Calu3 (cell line): ENCODE results near the gene FGF14. TPM values are rescaled to one million over a fixed set of nuclear protein-coding genes. Genes with fewer than 3 reads are reported as not detected.

ENCODE experiments used
- BruUV-seq: library from RNA; stranded (reverse); fragments of 400-500 nt; replicated peaks from 2 replicates; lab custom pipeline; 2021; lab: Mats Ljungman, UMichigan
- CTCF ChIA-PET: fragments of 300-600 bp; sonication (Branson Sonifier 250); formaldehyde crosslinking; loops from one replicate; lab custom pipeline; 2022; ENCODE audit warnings: antibody characterized with exemption; lab: Charles Lee
- DNase-seq: peaks from one replicate; pipeline ENCODE4 v3.0.0; 2022
- H3K27ac Mint-ChIP-seq: one replicate; pipeline ENCODE4 v1.8.0; 2022; ENCODE audit warnings: mixed read lengths; ENCODE audit not compliant: unreplicated experiment
- H3K27me3 Mint-ChIP-seq: one replicate; pipeline ENCODE4 v1.8.0; 2022; ENCODE audit warnings: mixed read lengths; ENCODE audit not compliant: unreplicated experiment
- H3K36me3 Mint-ChIP-seq: one replicate; pipeline ENCODE4 v1.8.0; 2022; ENCODE audit warnings: mild to moderate bottlenecking, moderate library complexity, mixed read lengths; ENCODE audit not compliant: insufficient read depth, unreplicated experiment
- H3K4me1 Mint-ChIP-seq: one replicate; pipeline ENCODE4 v1.8.0; 2022; ENCODE audit warnings: mild to moderate bottlenecking, low read depth, mixed read lengths; ENCODE audit not compliant: unreplicated experiment
- H3K4me3 Mint-ChIP-seq: one replicate; pipeline ENCODE4 v1.8.0; 2022; ENCODE audit warnings: mild to moderate bottlenecking, low read depth, moderate library complexity, mixed read lengths; ENCODE audit not compliant: unreplicated experiment
- H3K9me3 Mint-ChIP-seq: one replicate; pipeline ENCODE4 v1.8.0; 2022; ENCODE audit warnings: low read depth, mixed read lengths; ENCODE audit not compliant: unreplicated experiment
- intact Hi-C: fragments of 100-400 bp; cut with micrococcal nuclease; formaldehyde crosslinking; loops from one replicate; pipeline ENCODE4 v1.10.0; 2022; ENCODE audit not compliant: unreplicated experiment
- total RNA-seq: library from RNA; stranded (reverse); gene quantifications from 2 replicates; pipeline ENCODE4 v1.2.3, GENCODE V29; 2022
- TF ChIP-seq, protein P1 (sequence below): fragments of 200-600 bp; IDR thresholded peaks from one replicate; pipeline ENCODE4 v1.8.0; 2022; ENCODE audit warnings: antibody characterized with exemption; ENCODE audit not compliant: unreplicated experiment

FGF14 gene
- total RNA-seq, 1 experiment from 2014 or later, result 0.21 TPM

DNA sequence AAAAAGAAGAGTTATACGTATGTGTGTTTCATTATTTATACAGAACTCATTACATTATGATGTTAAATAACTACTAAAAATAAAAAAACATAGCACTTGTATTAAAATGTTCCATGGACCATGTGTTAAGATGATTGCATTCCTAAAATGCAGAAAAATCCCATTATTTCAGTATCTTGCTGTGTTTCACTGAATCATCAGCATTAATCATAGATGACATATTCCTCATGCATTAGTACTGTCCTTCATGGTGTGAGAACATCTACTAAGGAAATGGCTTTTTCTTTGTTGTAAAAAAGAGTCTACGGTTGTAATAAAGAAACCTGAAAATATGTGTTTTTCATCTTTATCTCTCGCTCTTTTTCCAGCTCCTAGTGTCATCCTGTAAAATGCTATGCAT lies 416.5 kb downstream of the FGF14 start:
- H3K36me3 Mint-ChIP-seq, result no peaks in the 10 kb centered on the region
- BruUV-seq, result no TSS peak

DNA sequence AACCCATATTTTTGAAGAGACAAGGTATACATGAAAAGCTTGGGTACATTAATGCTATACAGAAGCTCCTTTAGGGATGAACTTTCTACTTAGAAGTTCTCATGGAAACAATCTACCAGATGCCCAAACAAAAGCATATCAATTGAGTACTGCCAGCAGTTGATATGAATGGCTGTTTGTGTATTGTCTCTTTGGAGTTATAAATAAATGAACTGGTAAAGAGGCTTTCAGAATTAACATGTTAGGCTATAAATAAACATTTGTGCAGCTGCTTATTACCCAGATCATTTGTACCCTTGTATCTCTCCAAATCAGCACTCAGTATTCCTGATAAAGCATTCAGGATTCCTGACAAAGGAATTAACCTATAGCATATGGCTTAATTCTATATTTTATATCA lies 418.9 kb downstream of the FGF14 start:
- Mint-ChIP-seq H3K27me3 (no peaks in the 10 kb centered on the region), H3K9me3 (no peaks in the 10 kb centered on the region), H3K27ac (no peak overlapping the region), H3K36me3 (no peaks in the 10 kb centered on the region), H3K4me3 (no peak overlapping the region), H3K4me1 (no peaks in the 10 kb centered on the region)
- TF ChIP-seq, protein P1, sequence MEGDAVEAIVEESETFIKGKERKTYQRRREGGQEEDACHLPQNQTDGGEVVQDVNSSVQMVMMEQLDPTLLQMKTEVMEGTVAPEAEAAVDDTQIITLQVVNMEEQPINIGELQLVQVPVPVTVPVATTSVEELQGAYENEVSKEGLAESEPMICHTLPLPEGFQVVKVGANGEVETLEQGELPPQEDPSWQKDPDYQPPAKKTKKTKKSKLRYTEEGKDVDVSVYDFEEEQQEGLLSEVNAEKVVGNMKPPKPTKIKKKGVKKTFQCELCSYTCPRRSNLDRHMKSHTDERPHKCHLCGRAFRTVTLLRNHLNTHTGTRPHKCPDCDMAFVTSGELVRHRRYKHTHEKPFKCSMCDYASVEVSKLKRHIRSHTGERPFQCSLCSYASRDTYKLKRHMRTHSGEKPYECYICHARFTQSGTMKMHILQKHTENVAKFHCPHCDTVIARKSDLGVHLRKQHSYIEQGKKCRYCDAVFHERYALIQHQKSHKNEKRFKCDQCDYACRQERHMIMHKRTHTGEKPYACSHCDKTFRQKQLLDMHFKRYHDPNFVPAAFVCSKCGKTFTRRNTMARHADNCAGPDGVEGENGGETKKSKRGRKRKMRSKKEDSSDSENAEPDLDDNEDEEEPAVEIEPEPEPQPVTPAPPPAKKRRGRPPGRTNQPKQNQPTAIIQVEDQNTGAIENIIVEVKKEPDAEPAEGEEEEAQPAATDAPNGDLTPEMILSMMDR, result no peak
- no TSS peak for BruUV-seq
- intact Hi-C loops, result no loop called here
- DNase-seq, result no peak
- CTCF ChIA-PET, result no interaction called here

More for the DNA sequence above, 416.5 kb downstream of the FGF14 start:
- Mint-ChIP-seq H3K4me3 (no peak overlapping the region), H3K9me3 (no peaks in the 10 kb centered on the region), H3K27me3 (no peaks in the 10 kb centered on the region), H3K27ac (no peak overlapping the region), H3K4me1 (no peaks in the 10 kb centered on the region)
- no peak for DNase-seq
- CTCF ChIA-PET, result no interaction called here
- TF ChIP-seq, protein P1, result no peak
- intact Hi-C loops, result no loop called here

DNA sequence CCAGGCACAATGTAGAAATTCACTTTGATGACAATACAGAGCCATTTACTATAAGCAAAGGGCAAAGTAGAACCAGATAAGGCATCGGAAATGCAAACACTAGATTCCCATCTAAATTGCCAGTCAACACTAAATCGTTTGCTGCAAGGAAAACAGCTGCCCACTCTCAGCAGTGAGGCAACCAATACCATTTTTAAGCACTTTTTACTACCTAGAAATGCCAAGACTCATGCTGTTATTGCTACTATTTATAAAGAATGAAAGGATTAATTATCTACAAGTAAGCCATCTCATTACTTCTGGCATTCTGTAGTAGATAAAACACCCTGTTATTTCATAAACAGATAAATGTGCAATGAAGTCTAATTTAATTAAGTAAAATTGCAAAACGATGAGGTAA lies 422.0 kb downstream of the FGF14 start:
- Mint-ChIP-seq H3K36me3 (no peaks in the 10 kb centered on the region), H3K9me3 (no peaks in the 10 kb centered on the region), H3K4me1 (no peaks in the 10 kb centered on the region), H3K4me3 (no peak overlapping the region), H3K27me3 (no peaks in the 10 kb centered on the region), H3K27ac (no peak overlapping the region)
- TF ChIP-seq, protein P1, result no peak
- CTCF ChIA-PET, result no interaction called here
- no TSS peak for BruUV-seq
- intact Hi-C loops, result no loop called here
- DNase-seq, result no peak

DNA sequence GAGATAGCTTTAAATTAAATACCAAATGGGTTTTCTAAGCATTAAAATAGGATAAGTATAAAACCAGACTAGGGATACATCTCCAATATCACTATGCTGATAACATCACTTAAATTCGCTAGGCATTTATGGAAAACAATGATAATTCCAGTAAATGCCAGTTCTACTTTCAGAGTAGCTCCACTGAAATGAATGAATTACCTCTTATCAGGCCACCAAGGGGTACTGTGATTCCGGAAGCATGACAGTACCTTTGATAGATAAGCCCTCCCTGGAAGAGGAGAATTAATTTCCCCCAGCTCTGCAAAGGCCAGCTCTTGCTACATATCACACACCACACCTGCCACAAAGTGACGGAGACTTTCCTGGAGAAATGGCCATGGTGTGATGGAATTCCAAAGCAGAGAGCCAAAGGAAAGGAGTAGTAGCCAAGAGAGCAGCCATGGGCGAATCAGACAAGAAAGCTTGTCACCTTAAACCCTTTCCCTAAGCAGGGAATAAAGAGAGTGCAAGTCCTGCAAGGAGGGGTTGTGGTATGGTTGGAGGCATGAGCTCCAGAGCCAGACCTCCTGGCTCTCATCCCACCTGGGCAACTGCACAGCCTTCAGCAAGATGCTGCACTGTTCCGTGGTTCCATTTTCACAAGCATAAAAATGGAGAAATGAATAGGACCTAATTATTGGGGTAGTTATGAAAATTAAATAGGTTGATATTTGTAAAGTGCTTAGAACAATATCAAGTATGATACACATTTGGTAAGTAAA lies 423.1 kb downstream of the FGF14 start:
- Mint-ChIP-seq H3K27ac (no peak overlapping the region), H3K27me3 (no peaks in the 10 kb centered on the region), H3K4me3 (no peak overlapping the region), H3K9me3 (no peaks in the 10 kb centered on the region), H3K36me3 (no peaks in the 10 kb centered on the region), H3K4me1 (no peaks in the 10 kb centered on the region)
- DNase-seq, result no peak
- CTCF ChIA-PET, result no interaction called here
- intact Hi-C loops, result no loop called here
- BruUV-seq, result no TSS peak
- TF ChIP-seq, protein P1, result no peak
